ENCODE data around the gene ZDBF2. TPM values are rescaled to one million over a fixed set of nuclear protein-coding genes. Genes with fewer than 3 reads are reported as not detected.
A peak's percentile ranks its signal among the peaks of the same experiment; 100 is the strongest.
"Not testable (repeated sequence)": the region's sequence is repeated elsewhere in the genome, so short reads cannot be mapped to it uniquely, and the experiment has no call there.

Gene ZDBF2
- total RNA-seq: 10 to 100 TPM; 10.6 to 14.0 (median 12.1) TPM

GRCh38 chr2:206274434-206275311, at the start of gene ZDBF2:
TSS of gene ZDBF2 (plus strand) at chr2:206274663. CDS start at chr2:206281850, 7,187 bp downstream.
- Histone ChIP-seq H3K4me1 (peaks cover 0 to 19% (median 14%) of the 10 kb centered on the region in 4 donors), H3K27me3 (peaks cover 0 to 95% (median 17%) of the 10 kb centered on the region in 4 donors), H3K4me3 (peak within 1 kb of the TSS; percentile 69 to 80 (median 70)), H3K36me3 (no peaks in the 10 kb centered on the region), H3K27ac (replicated peaks in 1 of 4) (peak within 1 kb of the TSS; percentile 70 to 81 (median 75)), H3K9me3 (no peaks in the 10 kb centered on the region)
- intact Hi-C loops (cut with DNase I): no loop called here
- DNase-seq (ENCODE audit: extremely low spot score): no peak
- WGBS: 2% methylated on average over 29 of the region's 104 CpGs
- TF ChIP-seq POLR2AphosphoS5 (IDR thresholded peaks at IDR 0.05) (peak; percentile 21 to 57), CTCF (IDR thresholded peaks at IDR 0.05) (no peak)

GRCh38 chr2:206225435-206226232, 48.8 kb upstream of the ZDBF2 start:
- no peak overlapping the region for H3K27ac ChIP-seq (replicated peaks in 1 of 4)
- WGBS: 55% methylated on average over 5 of the region's 5 CpGs
- H3K9me3 ChIP-seq: peaks cover 0 to 19% (median 0%) of the 10 kb centered on the region in 4 donors
- no peaks in the 10 kb centered on the region for H3K36me3 ChIP-seq
- TF ChIP-seq POLR2A (IDR thresholded peaks at IDR 0.05; ENCODE audit: low read depth) (no peak), EP300 (IDR thresholded peaks at IDR 0.05) (no peak), CTCF (IDR thresholded peaks at IDR 0.05) (no peak), POLR2AphosphoS5 (IDR thresholded peaks at IDR 0.05) (no peak)
- H3K4me3 ChIP-seq: no peak overlapping the region
- no peaks in the 10 kb centered on the region for H3K27me3 ChIP-seq
- no peaks in the 10 kb centered on the region for H3K4me1 ChIP-seq
- no peak for DNase-seq (ENCODE audit: extremely low spot score)
- intact Hi-C loops (cut with DNase I): no loop called here

- H3K27me3 ChIP-seq; H3K4me3 ChIP-seq; H3K9me3 ChIP-seq; DNase-seq (ENCODE audit: extremely low spot score); H3K36me3 ChIP-seq; intact Hi-C loops (cut with DNase I); H3K27ac ChIP-seq (replicated peaks in 1 of 4); H3K4me1 ChIP-seq: not testable (repeated sequence)
- WGBS: 93% methylated on average over 9 of the region's 9 CpGs
These were observed 45.8 kb upstream of the ZDBF2 start for GRCh38 chr2:206228636-206229035.

GRCh38 chr2:206229642-206230041, 44.8 kb upstream of the ZDBF2 start:
- intact Hi-C loops (cut with DNase I): no loop called here

More at GRCh38 chr2:206229642-206230041, 44.8 kb upstream of the ZDBF2 start:
- peaks cover 0 to 7% (median 0%) of the 10 kb centered on the region in 4 donors for H3K9me3 ChIP-seq
- H3K36me3 ChIP-seq: no peaks in the 10 kb centered on the region
- H3K4me3 ChIP-seq: no peak overlapping the region
- H3K27ac ChIP-seq (replicated peaks in 1 of 4): no peak overlapping the region
- H3K4me1 ChIP-seq: no peaks in the 10 kb centered on the region
- DNase-seq (ENCODE audit: extremely low spot score): no peak
- TF ChIP-seq CTCF (IDR thresholded peaks at IDR 0.05): no peak
- TF ChIP-seq EP300 (IDR thresholded peaks at IDR 0.05): no peak
- TF ChIP-seq POLR2A (IDR thresholded peaks at IDR 0.05; ENCODE audit: low read depth): no peak
- no peak for TF ChIP-seq POLR2AphosphoS5 (IDR thresholded peaks at IDR 0.05)
- peaks cover 0 to 8% (median 0%) of the 10 kb centered on the region in 4 donors for H3K27me3 ChIP-seq

Measured in esophagus muscularis mucosa (tissue), 4 donors.